Natural killer cell (primary cell): ENCODE measurements around the gene SERTAD4. TPM values are rescaled to one million over a fixed set of nuclear protein-coding genes. Genes with fewer than 3 reads are reported as not detected.

Experiments used
- ATAC-seq, 3 donors: fragments of 150-1000 bp in 2 of 3; fragments of 200-7000 bp in 1 of 3; cut with Tn5 transposase; 1 replicate in 1 of 3; 2 replicates in 2 of 3; pipeline ENCODE4 v1.10.0; 2021; ENCODE audit warnings: mild to moderate bottlenecking in 2 of 3, moderate library complexity in 2 of 3
- DNase-seq, 2 donors: peaks; one replicate each; pipeline versions ENCODE4 v3.0.0 to v3.0.0-alpha.2; 2013 to 2021; ENCODE audit warnings: mixed read lengths in 1 of 2
- H3K27ac ChIP-seq: one replicate; pipeline ENCODE4 v1.5.1; 2013; ENCODE audit warnings: mild to moderate bottlenecking, low read length
- H3K27me3 ChIP-seq: one replicate; pipeline ENCODE4 v1.6.1; 2013; ENCODE audit warnings: low read length; ENCODE audit not compliant: control insufficient read depth, insufficient read depth
- H3K36me3 ChIP-seq: one replicate; pipeline ENCODE4 v1.6.1; 2013; ENCODE audit warnings: low read length; ENCODE audit not compliant: control insufficient read depth, insufficient read depth
- H3K4me1 ChIP-seq: one replicate; pipeline ENCODE4 v1.6.1; 2013; ENCODE audit warnings: low read length; ENCODE audit not compliant: control insufficient read depth, insufficient read depth
- H3K4me3 ChIP-seq: one replicate; pipeline ENCODE4 v1.5.1; 2013; ENCODE audit warnings: low read length
- H3K9me3 ChIP-seq: one replicate; pipeline ENCODE4 v1.6.1; 2013; ENCODE audit warnings: low read length; ENCODE audit not compliant: control insufficient read depth, insufficient read depth
- H3K27ac Mint-ChIP-seq, 2 donors: one replicate each; pipeline ENCODE4 v1.8.0; 2022; ENCODE audit warnings: mild to moderate bottlenecking in 2 of 2, mixed read lengths in 2 of 2, moderate library complexity in 1 of 2
- H3K27me3 Mint-ChIP-seq, 2 donors: one replicate each; pipeline ENCODE4 v1.8.0; 2022; ENCODE audit warnings: low read depth in 2 of 2, mixed read lengths in 2 of 2
- H3K36me3 Mint-ChIP-seq: one replicate; pipeline ENCODE4 v1.8.0; 2022; ENCODE audit warnings: mixed read lengths
- H3K4me1 Mint-ChIP-seq, 2 donors: one replicate each; pipeline ENCODE4 v1.8.0; 2022; ENCODE audit warnings: mixed read lengths in 2 of 2
- H3K4me3 Mint-ChIP-seq: one replicate; pipeline ENCODE4 v1.8.0; 2022; ENCODE audit warnings: mild to moderate bottlenecking, moderate library complexity, mixed read lengths
- H3K9me3 Mint-ChIP-seq, 2 donors: one replicate each; pipeline ENCODE4 v1.8.0; 2022; ENCODE audit warnings: mixed read lengths in 2 of 2
- CTCF ChIP-seq: fragments of 200-600 bp; IDR thresholded peaks from one replicate; pipeline ENCODE4 v1.8.0; 2022; ENCODE audit warnings: antibody characterized with exemption
- WGBS: methylation state at CpG from one replicate; pipeline ENCODE4 v1.1.7; 2013; ENCODE audit warnings: missing lambda C conversion rate; ENCODE audit not compliant: insufficient coverage; 5-methylcytosine and 5-hydroxymethylcytosine counted together
- intact Hi-C: fragments of 100-400 bp; cut with micrococcal nuclease; formaldehyde crosslinking; loops from one replicate; pipeline ENCODE4 v1.14.2; 2022
- total RNA-seq, 4 donors: library from RNA; stranded (reverse); fragments of 120-200 nt in 1 of 4; gene quantifications; one replicate each; pipeline versions ENCODE4 v1.2.3 to v1.2.4, GENCODE V29; 2013 to 2022

SERTAD4 gene
- total RNA-seq, 3 donors from 2014 or later (not counting 1 experiment from before 2014, with no cell fraction given) = not detected

GRCh38 chr1:210257698-210258529 is 25.3 kb downstream of the SERTAD4 start:
- Histone ChIP-seq H3K4me3 (no peak overlapping the region), H3K36me3 (no peaks in the 10 kb centered on the region), H3K27ac (no peak overlapping the region), H3K9me3 (no peaks in the 10 kb centered on the region), H3K27me3 (peaks cover 8% of the 10 kb centered on the region), H3K4me1 (peaks cover 4% of the 10 kb centered on the region)
- intact Hi-C loops = no loop called here
- WGBS = 79% methylated on average over 12 of the region's 13 CpGs
- Mint-ChIP-seq H3K4me1 (no peaks in the 10 kb centered on the region), H3K27me3 (peaks cover 17 to 24% of the 10 kb centered on the region in 2 donors), H3K9me3 (no peaks in the 10 kb centered on the region), H3K27ac (no peak overlapping the region), H3K36me3 (no peaks in the 10 kb centered on the region), H3K4me3 (no peak overlapping the region)
- ATAC-seq = no peak
- no peak for DNase-seq
- TF ChIP-seq CTCF = no peak

GRCh38 chr1:210259561-210259960 is 27.0 kb downstream of the SERTAD4 start:
- WGBS = 62% methylated on average over 4 of the region's 4 CpGs
- Histone ChIP-seq H3K9me3 (no peaks in the 10 kb centered on the region), H3K36me3 (no peaks in the 10 kb centered on the region), H3K4me1 (no peaks in the 10 kb centered on the region), H3K4me3 (no peak overlapping the region), H3K27me3 (peaks cover 7% of the 10 kb centered on the region), H3K27ac (no peak overlapping the region)
- TF ChIP-seq CTCF = no peak
- no peaks in the 10 kb centered on the region for H3K9me3 Mint-ChIP-seq
- H3K4me3 Mint-ChIP-seq = no peak overlapping the region
- intact Hi-C loops = no loop called here
- H3K4me1 Mint-ChIP-seq = no peaks in the 10 kb centered on the region
- DNase-seq (no peak), ATAC-seq (no peak)
- H3K36me3 Mint-ChIP-seq = no peaks in the 10 kb centered on the region
- H3K27ac Mint-ChIP-seq = no peak overlapping the region
- peaks cover 4 to 12% of the 10 kb centered on the region in 2 donors for H3K27me3 Mint-ChIP-seq

- Histone ChIP-seq H3K27ac (no peak overlapping the region), H3K4me3 (no peak overlapping the region), H3K27me3 (peaks cover 4% of the 10 kb centered on the region), H3K4me1 (no peaks in the 10 kb centered on the region), H3K36me3 (no peaks in the 10 kb centered on the region), H3K9me3 (no peaks in the 10 kb centered on the region)
- Mint-ChIP-seq H3K27me3 (peaks cover 2 to 7% of the 10 kb centered on the region in 2 donors), H3K4me1 (no peaks in the 10 kb centered on the region), H3K27ac (no peak overlapping the region), H3K4me3 (no peak overlapping the region), H3K9me3 (no peaks in the 10 kb centered on the region), H3K36me3 (no peaks in the 10 kb centered on the region)
- WGBS = 83% methylated on average over 4 of the region's 4 CpGs
- ATAC-seq (no peak), DNase-seq (no peak)
- intact Hi-C loops = no loop called here
- TF ChIP-seq CTCF = no peak
Observed at GRCh38 chr1:210260096-210260495, 27.5 kb downstream of the SERTAD4 start.
